HL-60 (cell line): ENCODE data around the gene FOXL2NB.

Experiments used
- GABPA ChIP-seq: IDR thresholded peaks from 2 replicates; pipeline ENCODE4 v1.6.1; 2012; ENCODE audit warnings: low read depth
- POLR2AphosphoS5 ChIP-seq: IDR thresholded peaks from 2 replicates; pipeline ENCODE4 v1.6.1; 2012; ENCODE audit warnings: low read depth
- SPI1 ChIP-seq: IDR thresholded peaks from 2 replicates; pipeline ENCODE4 v1.6.1; 2012; ENCODE audit warnings: low read depth, mild to moderate bottlenecking, borderline replicate concordance
- TF ChIP-seq, protein P1 (sequence below): IDR thresholded peaks from one replicate; pipeline ENCODE4 v1.5.1; 2011; ENCODE audit warnings: low read length, control low read depth, inconsistent platforms; ENCODE audit not compliant: insufficient read depth
- TF ChIP-seq, protein P2 (sequence below): IDR thresholded peaks from 2 replicates; pipeline ENCODE4 v1.6.1; 2012; ENCODE audit warnings: low read depth; ENCODE audit not compliant: insufficient replicate concordance

DNA sequence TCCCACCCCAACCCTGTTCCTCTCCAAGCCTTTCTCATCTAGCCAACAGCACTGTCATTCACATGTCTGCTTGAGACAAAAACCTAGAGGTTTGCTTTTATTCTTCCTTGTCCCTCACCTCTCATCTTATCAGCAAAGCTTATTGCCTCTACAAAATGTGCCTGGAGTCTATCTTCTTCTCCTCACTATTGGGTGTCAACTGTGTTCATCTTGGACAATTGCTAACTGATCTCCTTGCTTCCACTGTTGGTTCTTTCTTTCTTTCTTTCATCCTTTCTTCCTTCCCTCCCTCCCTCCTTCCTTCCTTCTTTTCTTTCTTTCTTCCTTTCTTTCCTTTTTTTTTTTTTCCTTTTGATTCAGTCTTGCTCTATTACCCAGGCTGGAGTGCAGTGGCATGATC is 48.3 kb upstream of the FOXL2NB start:
- TF ChIP-seq, protein P1, sequence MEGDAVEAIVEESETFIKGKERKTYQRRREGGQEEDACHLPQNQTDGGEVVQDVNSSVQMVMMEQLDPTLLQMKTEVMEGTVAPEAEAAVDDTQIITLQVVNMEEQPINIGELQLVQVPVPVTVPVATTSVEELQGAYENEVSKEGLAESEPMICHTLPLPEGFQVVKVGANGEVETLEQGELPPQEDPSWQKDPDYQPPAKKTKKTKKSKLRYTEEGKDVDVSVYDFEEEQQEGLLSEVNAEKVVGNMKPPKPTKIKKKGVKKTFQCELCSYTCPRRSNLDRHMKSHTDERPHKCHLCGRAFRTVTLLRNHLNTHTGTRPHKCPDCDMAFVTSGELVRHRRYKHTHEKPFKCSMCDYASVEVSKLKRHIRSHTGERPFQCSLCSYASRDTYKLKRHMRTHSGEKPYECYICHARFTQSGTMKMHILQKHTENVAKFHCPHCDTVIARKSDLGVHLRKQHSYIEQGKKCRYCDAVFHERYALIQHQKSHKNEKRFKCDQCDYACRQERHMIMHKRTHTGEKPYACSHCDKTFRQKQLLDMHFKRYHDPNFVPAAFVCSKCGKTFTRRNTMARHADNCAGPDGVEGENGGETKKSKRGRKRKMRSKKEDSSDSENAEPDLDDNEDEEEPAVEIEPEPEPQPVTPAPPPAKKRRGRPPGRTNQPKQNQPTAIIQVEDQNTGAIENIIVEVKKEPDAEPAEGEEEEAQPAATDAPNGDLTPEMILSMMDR = no peak
- TF ChIP-seq POLR2AphosphoS5 (no peak), GABPA (no peak), SPI1 (no peak)
- TF ChIP-seq, protein P2, sequence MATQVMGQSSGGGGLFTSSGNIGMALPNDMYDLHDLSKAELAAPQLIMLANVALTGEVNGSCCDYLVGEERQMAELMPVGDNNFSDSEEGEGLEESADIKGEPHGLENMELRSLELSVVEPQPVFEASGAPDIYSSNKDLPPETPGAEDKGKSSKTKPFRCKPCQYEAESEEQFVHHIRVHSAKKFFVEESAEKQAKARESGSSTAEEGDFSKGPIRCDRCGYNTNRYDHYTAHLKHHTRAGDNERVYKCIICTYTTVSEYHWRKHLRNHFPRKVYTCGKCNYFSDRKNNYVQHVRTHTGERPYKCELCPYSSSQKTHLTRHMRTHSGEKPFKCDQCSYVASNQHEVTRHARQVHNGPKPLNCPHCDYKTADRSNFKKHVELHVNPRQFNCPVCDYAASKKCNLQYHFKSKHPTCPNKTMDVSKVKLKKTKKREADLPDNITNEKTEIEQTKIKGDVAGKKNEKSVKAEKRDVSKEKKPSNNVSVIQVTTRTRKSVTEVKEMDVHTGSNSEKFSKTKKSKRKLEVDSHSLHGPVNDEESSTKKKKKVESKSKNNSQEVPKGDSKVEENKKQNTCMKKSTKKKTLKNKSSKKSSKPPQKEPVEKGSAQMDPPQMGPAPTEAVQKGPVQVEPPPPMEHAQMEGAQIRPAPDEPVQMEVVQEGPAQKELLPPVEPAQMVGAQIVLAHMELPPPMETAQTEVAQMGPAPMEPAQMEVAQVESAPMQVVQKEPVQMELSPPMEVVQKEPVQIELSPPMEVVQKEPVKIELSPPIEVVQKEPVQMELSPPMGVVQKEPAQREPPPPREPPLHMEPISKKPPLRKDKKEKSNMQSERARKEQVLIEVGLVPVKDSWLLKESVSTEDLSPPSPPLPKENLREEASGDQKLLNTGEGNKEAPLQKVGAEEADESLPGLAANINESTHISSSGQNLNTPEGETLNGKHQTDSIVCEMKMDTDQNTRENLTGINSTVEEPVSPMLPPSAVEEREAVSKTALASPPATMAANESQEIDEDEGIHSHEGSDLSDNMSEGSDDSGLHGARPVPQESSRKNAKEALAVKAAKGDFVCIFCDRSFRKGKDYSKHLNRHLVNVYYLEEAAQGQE = no peak
